KBM-7 (cell line): ENCODE measurements around the gene MMP14.
"Not testable (repeated sequence)": the region's sequence is repeated elsewhere in the genome, so short reads cannot be mapped to it uniquely, and the experiment has no call there.

Experiments
- DNase-seq: peaks from one replicate; pipeline ENCODE4 v3.0.0-alpha.2; 2015
- in situ Hi-C: fragments of 300-500 bp; cut with MboI; formaldehyde crosslinking; loops from 2 replicates; pipeline ENCODE4 v1.14.3; 2020; ENCODE audit warnings: low sequenced_read_pairs, low pct_unique_long_range_greater_than_20kb, mixed read lengths

MMP14 gene

GRCh38 chr14:22838631-22839041, 2.3 kb downstream of the MMP14 start:
- DNase-seq: peak; percentile 82

DNA sequence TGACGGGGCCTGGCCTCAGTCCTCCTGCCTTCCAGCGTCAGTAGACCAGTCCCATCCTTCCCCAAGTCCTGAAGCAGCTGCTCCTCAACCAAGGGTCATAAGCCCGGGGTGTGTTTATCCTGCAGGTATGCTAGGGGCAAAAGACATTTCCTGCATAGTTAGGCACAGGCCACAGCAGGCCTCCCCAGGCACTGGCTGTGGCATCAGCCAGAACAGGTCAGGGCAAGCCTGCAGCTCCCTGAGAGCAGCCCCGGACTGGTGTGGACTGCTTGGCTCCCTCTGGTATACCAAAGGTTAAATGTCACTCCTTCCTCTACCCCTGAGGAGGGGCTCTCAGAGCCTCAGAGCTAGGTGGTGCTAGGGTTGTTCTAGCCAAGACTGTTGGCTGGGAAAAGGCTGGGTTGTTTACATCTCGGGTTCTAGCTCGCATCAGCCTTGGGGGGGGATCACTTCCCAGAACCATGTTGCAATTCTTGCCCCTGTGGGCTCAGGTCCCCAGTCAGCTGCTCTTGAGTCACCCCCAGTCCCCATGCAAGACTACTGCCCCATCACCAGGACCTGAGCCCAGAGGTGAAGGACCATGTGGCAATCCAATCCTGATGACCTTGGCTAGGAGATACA, 2.9 kb downstream of the MMP14 start:
- no peak for DNase-seq
- in situ Hi-C loops: no loop called here

More at GRCh38 chr14:22838631-22839041, 2.3 kb downstream of the MMP14 start:
- in situ Hi-C loops: no loop called here

- no peak for DNase-seq
- in situ Hi-C loops: no loop called here
These were observed 4.9 kb downstream of the MMP14 start for GRCh38 chr14:22841311-22841710.

DNA sequence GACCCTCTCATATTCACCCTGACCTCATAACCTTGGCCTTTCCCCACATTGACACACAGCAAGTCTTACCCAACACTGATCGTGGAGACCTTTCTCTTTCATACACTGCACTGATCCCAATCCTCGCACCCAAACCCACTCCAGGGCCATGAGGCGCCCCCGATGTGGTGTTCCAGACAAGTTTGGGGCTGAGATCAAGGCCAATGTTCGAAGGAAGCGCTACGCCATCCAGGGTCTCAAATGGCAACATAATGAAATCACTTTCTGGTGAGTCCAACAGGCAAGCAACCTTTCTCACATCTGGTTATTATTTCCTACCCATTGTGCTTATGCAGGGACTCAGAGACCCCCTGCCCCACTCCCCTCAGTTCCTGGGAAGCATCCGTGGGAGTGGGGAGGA, 5.4 kb downstream of the MMP14 start:
- no peak for DNase-seq

GRCh38 chr14:22842211-22843122, 6.1 kb downstream of the MMP14 start:
- in situ Hi-C loops: no loop called here
- no peak for DNase-seq

More for the DNA sequence above, 5.4 kb downstream of the MMP14 start:
- in situ Hi-C loops: no loop called here

GRCh38 chr14:22843123-22843925, 6.9 kb downstream of the MMP14 start:
- in situ Hi-C loops: no loop called here
- DNase-seq: no peak

- in situ Hi-C loops: no loop called here
- DNase-seq: no peak
These were observed 8.1 kb downstream of the MMP14 start for GRCh38 chr14:22844221-22845102.

DNA sequence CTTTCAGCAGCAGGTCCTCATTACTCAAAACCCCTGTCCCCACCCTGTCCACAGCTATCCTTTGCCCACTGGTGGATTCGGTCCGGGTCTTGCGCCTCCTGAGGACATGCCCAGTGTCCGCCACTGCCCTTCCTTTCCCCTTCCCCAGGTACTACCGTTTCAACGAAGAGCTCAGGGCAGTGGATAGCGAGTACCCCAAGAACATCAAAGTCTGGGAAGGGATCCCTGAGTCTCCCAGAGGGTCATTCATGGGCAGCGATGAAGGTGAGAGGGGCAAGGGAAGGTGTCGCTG, 8.7 kb downstream of the MMP14 start:
- in situ Hi-C loops: no loop called here

DNA sequence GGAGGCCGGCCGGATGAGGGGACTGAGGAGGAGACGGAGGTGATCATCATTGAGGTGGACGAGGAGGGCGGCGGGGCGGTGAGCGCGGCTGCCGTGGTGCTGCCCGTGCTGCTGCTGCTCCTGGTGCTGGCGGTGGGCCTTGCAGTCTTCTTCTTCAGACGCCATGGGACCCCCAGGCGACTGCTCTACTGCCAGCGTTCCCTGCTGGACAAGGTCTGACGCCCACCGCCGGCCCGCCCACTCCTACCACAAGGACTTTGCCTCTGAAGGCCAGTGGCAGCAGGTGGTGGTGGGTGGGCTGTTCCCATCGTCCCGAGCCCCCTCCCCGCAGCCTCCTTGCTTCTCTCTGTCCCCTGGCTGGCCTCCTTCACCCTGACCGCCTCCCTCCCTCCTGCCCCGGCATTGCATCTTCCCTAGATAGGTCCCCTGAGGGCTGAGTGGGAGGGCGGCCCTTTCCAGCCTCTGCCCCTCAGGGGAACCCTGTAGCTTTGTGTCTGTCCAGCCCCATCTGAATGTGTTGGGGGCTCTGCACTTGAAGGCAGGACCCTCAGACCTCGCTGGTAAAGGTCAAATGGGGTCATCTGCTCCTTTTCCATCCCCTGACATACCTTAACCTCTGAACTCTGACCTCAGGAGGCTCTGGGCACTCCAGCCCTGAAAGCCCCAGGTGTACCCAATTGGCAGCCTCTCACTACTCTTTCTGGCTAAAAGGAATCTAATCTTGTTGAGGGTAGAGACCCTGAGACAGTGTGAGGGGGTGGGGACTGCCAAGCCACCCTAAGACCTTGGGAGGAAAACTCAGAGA, 9.6 kb downstream of the MMP14 start:
- DNase-seq: no peak
- in situ Hi-C loops: no loop called here

More for the DNA sequence above, 8.7 kb downstream of the MMP14 start:
- no peak for DNase-seq

GRCh38 chr14:22846811-22847307, 10.5 kb downstream of the MMP14 start:
- no peak for DNase-seq

GRCh38 chr14:22847661-22848341, 11.4 kb downstream of the MMP14 start:
- DNase-seq: no peak
- in situ Hi-C loops: no loop called here

More at GRCh38 chr14:22846811-22847307, 10.5 kb downstream of the MMP14 start:
- in situ Hi-C loops: no loop called here

DNA sequence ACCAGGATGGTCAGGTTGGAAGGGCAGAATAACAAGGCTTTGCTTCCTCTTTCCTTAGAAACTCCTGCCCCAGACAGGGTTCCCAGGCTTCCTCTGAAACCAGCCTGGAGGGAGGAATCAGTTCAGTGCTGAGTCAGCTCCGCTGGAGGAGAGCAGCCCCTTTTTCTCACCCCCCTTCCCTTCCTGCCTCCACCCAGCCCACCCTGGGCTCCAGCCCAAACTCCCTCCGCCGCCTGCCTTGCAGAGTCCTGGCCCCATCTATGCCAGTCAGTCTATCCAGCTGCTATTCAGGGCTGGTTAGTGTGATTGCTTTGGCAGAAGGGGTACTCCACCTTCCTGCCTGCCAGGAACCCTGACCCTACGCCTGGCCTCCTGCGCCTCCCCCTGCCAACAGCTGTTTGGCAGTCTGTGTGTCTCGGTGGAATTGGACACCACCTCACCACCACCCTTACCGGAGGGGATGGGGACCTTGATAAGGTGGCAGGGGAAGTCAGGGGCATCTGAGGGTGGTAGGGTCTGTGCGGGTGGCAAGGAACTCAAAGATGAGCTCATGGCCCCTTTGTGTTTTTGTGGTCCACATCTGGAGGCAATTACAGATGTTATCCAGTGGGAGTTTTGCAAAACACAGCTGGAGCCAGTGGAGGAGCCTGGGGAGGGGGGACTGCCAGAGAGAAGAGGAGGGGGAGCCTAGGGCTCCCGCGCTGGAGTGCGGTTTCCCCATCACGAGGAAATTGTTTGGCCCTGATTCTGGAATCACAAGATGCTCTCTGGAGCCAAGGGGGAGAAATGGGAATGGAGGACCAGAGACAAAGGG, 12.2 kb downstream of the MMP14 start:
- peak; percentile 27 for DNase-seq
- in situ Hi-C loops: no loop called here

- no peak for DNase-seq
- in situ Hi-C loops: no loop called here
These were observed 12.9 kb downstream of the MMP14 start for GRCh38 chr14:22849212-22849819.

GRCh38 chr14:22850944-22851764, 14.8 kb downstream of the MMP14 start:
- DNase-seq: peak; percentile 60
- in situ Hi-C loops: no loop called here

DNA sequence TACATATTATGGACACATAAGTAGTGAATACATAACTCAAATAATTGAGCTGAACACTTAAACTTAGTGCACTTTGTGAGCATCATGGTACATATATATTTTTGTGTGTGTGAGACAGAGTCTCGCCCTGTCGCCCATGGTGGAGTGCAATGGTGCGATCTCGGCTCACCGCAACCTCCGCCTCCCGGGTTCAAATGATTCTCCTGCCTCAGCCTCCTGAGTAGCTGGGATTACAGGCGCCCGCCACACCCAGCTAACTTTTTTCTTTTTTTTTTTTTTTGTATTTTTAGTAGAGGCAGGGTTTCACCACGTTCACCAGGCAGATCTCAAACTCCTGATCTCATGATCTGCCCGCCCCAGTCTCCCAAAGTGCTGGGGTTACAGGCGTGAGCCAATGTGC, 15.8 kb downstream of the MMP14 start:
- DNase-seq, in situ Hi-C loops: not testable (repeated sequence)

GRCh38 chr14:22852599-22852939, 16.2 kb downstream of the MMP14 start:
- in situ Hi-C loops: no loop called here
- DNase-seq: no peak
